ENCODE results near the gene PAX7.

- no peak for TF ChIP-seq CTCF (IDR thresholded peaks at IDR 0.05; ENCODE audit: insufficient read depth, low read length)
- TF ChIP-seq REST (IDR thresholded peaks at IDR 0.05; ENCODE audit: insufficient replicate concordance, low read depth) = no peak
- no peak for TF ChIP-seq POLR2AphosphoS5 (IDR thresholded peaks at IDR 0.05; ENCODE audit: low read depth)
- TF ChIP-seq GABPA (IDR thresholded peaks at IDR 0.05; ENCODE audit: low read depth) = no peak
These were observed 86.4 kb downstream of the PAX7 start for GRCh38 chr1:18716785-18717678.

Data from HL-60 (cell line).